Measurements from ENCODE around the gene COPG1.
"Not testable (repeated sequence)": the region's sequence is repeated elsewhere in the genome, so short reads cannot be mapped to it uniquely, and the experiment has no call there.

Gene COPG1

DNA sequence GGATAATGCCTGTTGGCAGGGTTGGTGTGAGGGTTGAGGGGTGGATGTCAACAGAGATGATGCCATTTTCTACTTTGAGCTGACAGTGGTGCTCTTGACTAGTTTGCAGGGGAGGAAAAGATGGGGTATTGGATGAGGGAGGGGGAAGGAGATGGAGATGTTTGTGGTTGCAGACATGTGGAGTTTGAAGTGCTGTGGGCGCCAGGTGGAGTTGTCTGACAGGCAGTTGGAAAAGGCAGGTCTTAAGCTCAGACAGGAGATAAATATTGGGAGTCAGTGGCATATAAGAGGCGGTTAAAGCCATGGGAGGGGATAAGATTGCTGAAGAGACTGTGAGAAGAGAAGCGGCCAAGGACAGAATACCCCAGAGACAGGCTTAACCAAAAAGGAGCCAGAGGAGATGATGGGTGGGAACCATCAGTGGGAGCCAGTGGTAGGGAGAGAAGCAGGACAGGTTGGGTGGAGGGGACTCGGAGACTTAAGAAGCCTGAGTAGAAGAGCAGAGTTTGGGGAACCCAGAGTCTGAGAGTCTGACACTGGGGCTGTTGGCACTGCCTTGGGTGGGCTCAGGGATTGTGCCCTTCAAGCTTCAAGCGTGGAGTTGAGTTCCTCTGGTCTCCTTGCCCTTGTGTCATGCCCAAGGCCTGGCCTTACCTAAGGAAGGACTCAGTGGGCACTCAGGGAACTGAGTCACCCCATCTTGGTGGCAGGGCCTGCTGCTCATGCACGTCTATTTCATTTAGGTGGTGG is 13.9 kb downstream of the COPG1 start:
- TF ChIP-seq, protein P1, sequence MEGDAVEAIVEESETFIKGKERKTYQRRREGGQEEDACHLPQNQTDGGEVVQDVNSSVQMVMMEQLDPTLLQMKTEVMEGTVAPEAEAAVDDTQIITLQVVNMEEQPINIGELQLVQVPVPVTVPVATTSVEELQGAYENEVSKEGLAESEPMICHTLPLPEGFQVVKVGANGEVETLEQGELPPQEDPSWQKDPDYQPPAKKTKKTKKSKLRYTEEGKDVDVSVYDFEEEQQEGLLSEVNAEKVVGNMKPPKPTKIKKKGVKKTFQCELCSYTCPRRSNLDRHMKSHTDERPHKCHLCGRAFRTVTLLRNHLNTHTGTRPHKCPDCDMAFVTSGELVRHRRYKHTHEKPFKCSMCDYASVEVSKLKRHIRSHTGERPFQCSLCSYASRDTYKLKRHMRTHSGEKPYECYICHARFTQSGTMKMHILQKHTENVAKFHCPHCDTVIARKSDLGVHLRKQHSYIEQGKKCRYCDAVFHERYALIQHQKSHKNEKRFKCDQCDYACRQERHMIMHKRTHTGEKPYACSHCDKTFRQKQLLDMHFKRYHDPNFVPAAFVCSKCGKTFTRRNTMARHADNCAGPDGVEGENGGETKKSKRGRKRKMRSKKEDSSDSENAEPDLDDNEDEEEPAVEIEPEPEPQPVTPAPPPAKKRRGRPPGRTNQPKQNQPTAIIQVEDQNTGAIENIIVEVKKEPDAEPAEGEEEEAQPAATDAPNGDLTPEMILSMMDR (IDR thresholded peaks at IDR 0.05; ENCODE audit: extremely low read depth, insufficient read depth, missing control alignments), result no peak
- DNase-seq (ENCODE audit: low spot score), result no peak
- in situ Hi-C loops (cut with MboI; ENCODE audit: low pct_unique_long_range_greater_than_20kb, low sequenced_read_pairs, unreplicated experiment), result no loop called here

- in situ Hi-C loops (cut with MboI; ENCODE audit: low pct_unique_long_range_greater_than_20kb, low sequenced_read_pairs, unreplicated experiment), result not testable (repeated sequence)
Observed at GRCh38 chr3:129264994-129265393, 15.6 kb downstream of the COPG1 start.

GRCh38 chr3:129266651-129267050 is 17.2 kb downstream of the COPG1 start:
- no peak for DNase-seq (ENCODE audit: low spot score)
- in situ Hi-C loops (cut with MboI; ENCODE audit: low pct_unique_long_range_greater_than_20kb, low sequenced_read_pairs, unreplicated experiment), result no loop called here
- TF ChIP-seq, protein P1 (IDR thresholded peaks at IDR 0.05; ENCODE audit: extremely low read depth, insufficient read depth, missing control alignments), result no peak

More at GRCh38 chr3:129264994-129265393, 15.6 kb downstream of the COPG1 start:
- DNase-seq (ENCODE audit: low spot score), result not testable (repeated sequence)

GRCh38 chr3:129268396-129268795 is 19.0 kb downstream of the COPG1 start:
- in situ Hi-C loops (cut with MboI; ENCODE audit: low pct_unique_long_range_greater_than_20kb, low sequenced_read_pairs, unreplicated experiment), result no loop called here
- DNase-seq (ENCODE audit: low spot score), result no peak
- TF ChIP-seq, protein P1 (IDR thresholded peaks at IDR 0.05; ENCODE audit: extremely low read depth, insufficient read depth, missing control alignments), result no peak

DNA sequence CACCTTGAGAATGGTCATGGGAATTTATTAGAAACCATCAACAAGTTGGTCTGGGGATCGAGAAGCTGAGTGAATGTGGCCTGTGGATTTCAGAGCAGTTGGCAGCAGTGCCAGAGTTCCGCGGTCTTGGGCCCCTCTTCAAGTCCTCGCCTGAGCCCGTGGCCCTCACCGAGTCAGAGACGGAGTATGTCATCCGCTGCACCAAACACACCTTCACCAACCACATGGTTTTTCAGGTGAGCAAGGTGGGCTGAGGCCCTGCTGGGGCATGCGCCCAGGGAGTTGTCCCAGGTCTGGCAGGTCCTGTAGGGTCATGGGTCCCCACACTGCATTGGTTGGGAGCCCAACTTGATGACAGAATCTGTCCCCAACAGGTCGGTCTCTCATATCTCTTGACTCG is 22.3 kb downstream of the COPG1 start:
- in situ Hi-C loops (cut with MboI; ENCODE audit: low pct_unique_long_range_greater_than_20kb, low sequenced_read_pairs, unreplicated experiment), result no loop called here
- DNase-seq (ENCODE audit: low spot score), result no peak
- TF ChIP-seq, protein P1 (IDR thresholded peaks at IDR 0.05; ENCODE audit: extremely low read depth, insufficient read depth, missing control alignments), result no peak

DNA sequence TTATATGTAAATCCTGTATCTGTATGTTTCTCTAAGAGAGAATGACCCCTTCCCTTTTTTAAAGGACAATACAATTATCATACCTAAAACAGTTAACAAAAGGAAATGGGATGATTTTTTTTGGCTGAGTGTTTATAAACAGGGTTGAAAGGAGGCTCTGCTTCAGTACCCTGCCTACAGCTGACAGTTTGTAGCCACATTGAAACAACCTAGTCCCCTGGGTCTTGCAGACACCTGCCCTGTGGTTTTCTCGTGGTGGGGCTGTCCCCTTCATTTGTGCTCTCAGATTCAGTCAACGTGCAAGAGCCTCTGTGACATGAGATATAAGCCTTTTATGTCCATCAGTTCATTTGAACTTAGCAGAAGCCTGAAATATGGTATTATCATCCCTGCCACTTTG is 27.0 kb downstream of the COPG1 start:
- DNase-seq (ENCODE audit: low spot score), result peak; percentile 87
- TF ChIP-seq, protein P1 (IDR thresholded peaks at IDR 0.05; ENCODE audit: extremely low read depth, insufficient read depth, missing control alignments), result no peak
- in situ Hi-C loops (cut with MboI; ENCODE audit: low pct_unique_long_range_greater_than_20kb, low sequenced_read_pairs, unreplicated experiment), result no loop called here

DNA sequence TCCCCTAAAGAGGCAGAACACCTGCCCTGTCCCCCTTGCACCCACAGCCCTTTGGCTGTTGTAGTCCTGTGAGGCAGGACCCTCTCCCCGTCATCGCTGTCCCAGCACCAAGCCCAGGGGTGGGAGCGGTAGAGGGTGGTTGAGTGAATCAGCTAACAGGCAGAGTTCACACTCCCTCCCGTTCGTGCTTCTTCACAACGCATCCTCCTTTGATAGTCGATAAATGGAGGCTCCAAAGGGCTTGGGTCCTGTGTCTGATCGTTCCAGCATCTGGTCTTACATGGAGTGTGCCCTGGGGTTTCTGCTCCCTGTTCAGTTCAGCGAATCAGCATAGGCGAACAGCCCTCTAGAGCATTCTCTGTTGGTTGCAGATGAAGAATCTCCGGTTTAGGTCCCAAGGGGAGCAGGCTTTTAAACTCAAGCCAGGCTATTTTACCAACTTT is 28.4 kb downstream of the COPG1 start:
- TF ChIP-seq, protein P1 (IDR thresholded peaks at IDR 0.05; ENCODE audit: extremely low read depth, insufficient read depth, missing control alignments), result no peak
- in situ Hi-C loops (cut with MboI; ENCODE audit: low pct_unique_long_range_greater_than_20kb, low sequenced_read_pairs, unreplicated experiment), result no loop called here
- peak; percentile 32 for DNase-seq (ENCODE audit: low spot score)

Data from GM13977 (cell line).